Activated T-helper 2 cell treated with anti-CD3 and anti-CD28 coated beads, Interferon-gamma antibody, Interleukin-2, Interleukin-4, amounts not matched to agents 10 μg/mL and 5 μg/mL and 100 μg/mL, durations not matched to agents 14 hours and 24 hours and 36 hours (primary cell): ENCODE measurements around the gene GATA1. TPM values are rescaled to one million over a fixed set of nuclear protein-coding genes. Genes with fewer than 3 reads are reported as not detected.

Source experiments
- DNase-seq: peaks from one replicate; pipeline ENCODE4 v3.0.0; 2021; ENCODE audit warnings: low spot score
- H3K27ac Mint-ChIP-seq: one replicate; pipeline ENCODE4 v1.8.0; 2021; ENCODE audit warnings: mixed read lengths
- H3K27me3 Mint-ChIP-seq: one replicate; pipeline ENCODE4 v1.8.0; 2021; ENCODE audit warnings: low read depth, mixed read lengths
- H3K36me3 Mint-ChIP-seq: one replicate; pipeline ENCODE4 v1.8.0; 2021; ENCODE audit warnings: low read depth, mixed read lengths
- H3K4me1 Mint-ChIP-seq: one replicate; pipeline ENCODE4 v1.8.0; 2021; ENCODE audit warnings: low read depth, mixed read lengths
- H3K4me3 Mint-ChIP-seq: one replicate; pipeline ENCODE4 v1.8.0; 2021; ENCODE audit warnings: low read depth, mild to moderate bottlenecking, moderate library complexity, mixed read lengths
- H3K9me3 Mint-ChIP-seq: one replicate; pipeline ENCODE4 v1.8.0; 2021; ENCODE audit warnings: mixed read lengths
- intact Hi-C: fragments of 100-400 bp; cut with micrococcal nuclease; formaldehyde crosslinking; loops from one replicate; pipeline ENCODE4 v1.15.1; 2023
- total RNA-seq: library from RNA; stranded (reverse); gene quantifications from 2 replicates; pipeline ENCODE4 v1.2.3, GENCODE V29; 2022

GATA1 gene
- total RNA-seq, 1 donor from 2014 or later: not detected

GRCh38 chrX:48761674-48762471, 24.5 kb upstream of the GATA1 start, which contains the start of gene GLOD5:
GLOD5 (plus strand) TSS chrX:48761747; CDS start chrX:48761791, 44 bp downstream.
- Mint-ChIP-seq H3K27ac (no peak within 1 kb of the TSS), H3K36me3 (no peaks in the 10 kb centered on the region), H3K9me3 (no peaks in the 10 kb centered on the region), H3K4me3 (no peak within 1 kb of the TSS), H3K4me1 (peaks cover 6% of the 10 kb centered on the region), H3K27me3 (peaks cover 4% of the 10 kb centered on the region)
- intact Hi-C loops: no loop called here
- DNase-seq: peak; percentile 8

GRCh38 chrX:48769230-48769629, 17.2 kb upstream of the GATA1 start:
- intact Hi-C loops: no loop called here
- no peaks in the 10 kb centered on the region for H3K4me1 Mint-ChIP-seq
- H3K36me3 Mint-ChIP-seq: no peaks in the 10 kb centered on the region
- no peak overlapping the region for H3K27ac Mint-ChIP-seq
- no peak for DNase-seq
- peaks cover 2% of the 10 kb centered on the region for H3K27me3 Mint-ChIP-seq
- H3K9me3 Mint-ChIP-seq: no peaks in the 10 kb centered on the region
- H3K4me3 Mint-ChIP-seq: no peak overlapping the region

- H3K36me3 Mint-ChIP-seq: no peaks in the 10 kb centered on the region
- intact Hi-C loops: no loop called here
- H3K27ac Mint-ChIP-seq: no peak overlapping the region
- no peaks in the 10 kb centered on the region for H3K4me1 Mint-ChIP-seq
- peaks cover 1% of the 10 kb centered on the region for H3K27me3 Mint-ChIP-seq
- no peak overlapping the region for H3K4me3 Mint-ChIP-seq
- DNase-seq: no peak
- H3K9me3 Mint-ChIP-seq: no peaks in the 10 kb centered on the region
Measured at GRCh38 chrX:48770296-48770695, 16.1 kb upstream of the GATA1 start.

GRCh38 chrX:48772602-48773001, 13.8 kb upstream of the GATA1 start:
- Mint-ChIP-seq H3K36me3 (no peaks in the 10 kb centered on the region), H3K4me3 (no peak overlapping the region), H3K9me3 (no peaks in the 10 kb centered on the region), H3K27me3 (peaks cover 14% of the 10 kb centered on the region), H3K27ac (no peak overlapping the region), H3K4me1 (no peaks in the 10 kb centered on the region)
- DNase-seq: no peak
- intact Hi-C loops: no loop called here

GRCh38 chrX:48776818-48777439, 9.5 kb upstream of the GATA1 start:
- H3K4me3 Mint-ChIP-seq: no peak overlapping the region
- H3K36me3 Mint-ChIP-seq: no peaks in the 10 kb centered on the region
- peaks cover 22% of the 10 kb centered on the region for H3K27me3 Mint-ChIP-seq
- H3K4me1 Mint-ChIP-seq: no peaks in the 10 kb centered on the region
- intact Hi-C loops: no loop called here
- no peak overlapping the region for H3K27ac Mint-ChIP-seq
- DNase-seq: no peak
- no peaks in the 10 kb centered on the region for H3K9me3 Mint-ChIP-seq

GRCh38 chrX:48779399-48779798, 7.0 kb upstream of the GATA1 start:
- H3K9me3 Mint-ChIP-seq: no peaks in the 10 kb centered on the region
- H3K4me1 Mint-ChIP-seq: no peaks in the 10 kb centered on the region
- DNase-seq: no peak
- H3K4me3 Mint-ChIP-seq: no peak overlapping the region
- H3K36me3 Mint-ChIP-seq: no peaks in the 10 kb centered on the region
- no peak overlapping the region for H3K27ac Mint-ChIP-seq
- intact Hi-C loops: no loop called here
- peaks cover 22% of the 10 kb centered on the region for H3K27me3 Mint-ChIP-seq

GRCh38 chrX:48781705-48782104, 4.7 kb upstream of the GATA1 start:
- H3K27me3 Mint-ChIP-seq: peaks cover 19% of the 10 kb centered on the region
- H3K36me3 Mint-ChIP-seq: no peaks in the 10 kb centered on the region
- no peaks in the 10 kb centered on the region for H3K9me3 Mint-ChIP-seq
- DNase-seq: no peak
- intact Hi-C loops: no loop called here
- no peaks in the 10 kb centered on the region for H3K4me1 Mint-ChIP-seq
- H3K4me3 Mint-ChIP-seq: no peak overlapping the region
- no peak overlapping the region for H3K27ac Mint-ChIP-seq

GRCh38 chrX:48782216-48782615, 4.2 kb upstream of the GATA1 start:
- H3K4me1 Mint-ChIP-seq: no peaks in the 10 kb centered on the region
- intact Hi-C loops: no loop called here
- no peak for DNase-seq
- no peaks in the 10 kb centered on the region for H3K36me3 Mint-ChIP-seq
- H3K27me3 Mint-ChIP-seq: peaks cover 18% of the 10 kb centered on the region
- no peaks in the 10 kb centered on the region for H3K9me3 Mint-ChIP-seq
- no peak overlapping the region for H3K4me3 Mint-ChIP-seq
- H3K27ac Mint-ChIP-seq: no peak overlapping the region

GRCh38 chrX:48782795-48783194, 3.6 kb upstream of the GATA1 start:
- DNase-seq: no peak
- Mint-ChIP-seq H3K9me3 (no peaks in the 10 kb centered on the region), H3K4me1 (no peaks in the 10 kb centered on the region), H3K27ac (no peak overlapping the region), H3K36me3 (no peaks in the 10 kb centered on the region), H3K4me3 (no peak overlapping the region), H3K27me3 (peaks cover 15% of the 10 kb centered on the region)
- intact Hi-C loops: no loop called here

GRCh38 chrX:48784726-48785125, 1.7 kb upstream of the GATA1 start:
- H3K27ac Mint-ChIP-seq: no peak overlapping the region
- no peaks in the 10 kb centered on the region for H3K9me3 Mint-ChIP-seq
- DNase-seq: no peak
- H3K4me1 Mint-ChIP-seq: peaks cover 12% of the 10 kb centered on the region
- no peaks in the 10 kb centered on the region for H3K36me3 Mint-ChIP-seq
- intact Hi-C loops: no loop called here
- peaks cover 11% of the 10 kb centered on the region for H3K27me3 Mint-ChIP-seq
- no peak overlapping the region for H3K4me3 Mint-ChIP-seq

- DNase-seq: no peak
- H3K36me3 Mint-ChIP-seq: no peaks in the 10 kb centered on the region
- H3K27ac Mint-ChIP-seq: no peak overlapping the region
- H3K9me3 Mint-ChIP-seq: no peaks in the 10 kb centered on the region
- no peak overlapping the region for H3K4me3 Mint-ChIP-seq
- H3K4me1 Mint-ChIP-seq: peaks cover 14% of the 10 kb centered on the region
- intact Hi-C loops: no loop called here
- H3K27me3 Mint-ChIP-seq: peaks cover 11% of the 10 kb centered on the region
Measured at GRCh38 chrX:48785186-48785539, 1.2 kb upstream of the GATA1 start.

- Mint-ChIP-seq H3K4me1 (peaks cover 14% of the 10 kb centered on the region), H3K36me3 (no peaks in the 10 kb centered on the region), H3K27ac (no peak overlapping the region), H3K27me3 (peaks cover 11% of the 10 kb centered on the region), H3K4me3 (no peak overlapping the region), H3K9me3 (no peaks in the 10 kb centered on the region)
- no peak for DNase-seq
- intact Hi-C loops: no loop called here
Measured at GRCh38 chrX:48785540-48786214, 713 bp upstream of the GATA1 start.
